Epithelial cell of esophagus (primary cell): ENCODE results near the gene MTREX.

Experiments used
- DNase-seq: peaks from one replicate; pipeline ENCODE4 v3.0.0; 2010; ENCODE audit warnings: low read depth
- H3K4me3 ChIP-seq: 2 replicates; pipeline ENCODE4 v1.5.1; 2011; ENCODE audit warnings: mild to moderate bottlenecking, low read length, control low read depth
- TF ChIP-seq, protein P1 (sequence below): IDR thresholded peaks from 2 replicates; pipeline ENCODE4 v1.5.1; 2011; ENCODE audit warnings: low read depth, mild to moderate bottlenecking, low read length, control low read depth, inconsistent platforms; ENCODE audit not compliant: insufficient read depth; ENCODE audit errors: missing control alignments

The MTREX gene

DNA sequence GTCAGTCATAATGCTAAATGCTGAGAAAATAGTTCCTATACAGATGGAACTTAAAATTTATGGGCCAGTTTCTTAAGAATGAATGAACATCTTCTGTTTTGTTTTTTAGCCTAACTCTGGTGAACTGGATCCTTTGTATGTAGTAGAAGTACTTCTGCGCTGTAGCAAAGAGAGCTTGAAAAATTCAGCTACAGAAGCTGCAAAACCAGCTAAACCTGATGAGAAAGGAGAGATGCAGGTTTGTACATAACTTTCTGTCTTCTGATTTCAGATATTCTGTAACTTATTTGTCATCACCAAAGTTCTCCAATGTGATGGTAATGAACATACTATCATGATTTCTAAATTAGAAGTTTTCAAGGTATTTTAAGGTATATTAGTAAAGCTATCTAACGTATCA is 80.1 kb downstream of the MTREX start:
- no peak overlapping the region for H3K4me3 ChIP-seq
- TF ChIP-seq, protein P1, sequence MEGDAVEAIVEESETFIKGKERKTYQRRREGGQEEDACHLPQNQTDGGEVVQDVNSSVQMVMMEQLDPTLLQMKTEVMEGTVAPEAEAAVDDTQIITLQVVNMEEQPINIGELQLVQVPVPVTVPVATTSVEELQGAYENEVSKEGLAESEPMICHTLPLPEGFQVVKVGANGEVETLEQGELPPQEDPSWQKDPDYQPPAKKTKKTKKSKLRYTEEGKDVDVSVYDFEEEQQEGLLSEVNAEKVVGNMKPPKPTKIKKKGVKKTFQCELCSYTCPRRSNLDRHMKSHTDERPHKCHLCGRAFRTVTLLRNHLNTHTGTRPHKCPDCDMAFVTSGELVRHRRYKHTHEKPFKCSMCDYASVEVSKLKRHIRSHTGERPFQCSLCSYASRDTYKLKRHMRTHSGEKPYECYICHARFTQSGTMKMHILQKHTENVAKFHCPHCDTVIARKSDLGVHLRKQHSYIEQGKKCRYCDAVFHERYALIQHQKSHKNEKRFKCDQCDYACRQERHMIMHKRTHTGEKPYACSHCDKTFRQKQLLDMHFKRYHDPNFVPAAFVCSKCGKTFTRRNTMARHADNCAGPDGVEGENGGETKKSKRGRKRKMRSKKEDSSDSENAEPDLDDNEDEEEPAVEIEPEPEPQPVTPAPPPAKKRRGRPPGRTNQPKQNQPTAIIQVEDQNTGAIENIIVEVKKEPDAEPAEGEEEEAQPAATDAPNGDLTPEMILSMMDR = no peak
- DNase-seq = peak; percentile 75

DNA sequence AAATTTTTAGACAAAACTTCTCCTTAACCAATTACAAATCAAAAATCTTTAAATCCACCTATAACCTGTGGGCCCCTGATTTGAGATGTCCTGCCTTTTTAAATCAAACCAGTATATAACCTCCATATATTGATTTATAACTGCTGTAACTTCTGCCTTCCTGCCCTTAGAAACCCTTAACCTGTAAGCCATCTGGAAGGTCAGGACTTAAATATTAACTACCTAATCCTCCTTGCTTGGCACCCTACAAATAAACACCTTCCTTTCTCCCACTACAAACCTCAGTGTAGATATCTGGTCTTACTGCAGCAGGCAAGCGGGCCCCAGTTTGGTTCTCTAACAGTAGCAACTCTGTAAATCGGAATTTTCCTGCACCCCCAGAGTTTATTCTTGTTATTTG is 83.9 kb downstream of the MTREX start:
- no peak overlapping the region for H3K4me3 ChIP-seq
- TF ChIP-seq, protein P1 = no peak
- no peak for DNase-seq

DNA sequence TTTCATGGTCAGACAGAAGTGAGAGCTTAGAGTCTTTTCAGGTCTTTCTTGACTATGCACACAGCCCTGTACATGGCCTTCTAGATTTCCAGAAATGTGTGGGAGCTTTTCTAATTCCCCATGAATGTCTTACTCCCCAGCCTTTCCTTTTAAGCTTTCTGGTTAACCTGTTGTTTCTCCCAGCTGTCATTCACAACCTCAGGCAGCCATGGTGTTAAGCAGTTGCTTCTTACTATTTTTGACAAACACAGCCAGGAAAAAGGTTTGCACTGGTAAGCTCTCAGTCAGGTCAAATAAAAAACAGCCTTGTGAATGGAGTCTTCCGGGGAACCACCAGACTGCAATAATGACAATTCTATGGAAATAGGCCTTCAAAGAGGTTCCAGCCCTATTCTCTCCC is 84.9 kb downstream of the MTREX start:
- TF ChIP-seq, protein P1 = no peak
- H3K4me3 ChIP-seq = no peak overlapping the region
- DNase-seq = no peak

DNA sequence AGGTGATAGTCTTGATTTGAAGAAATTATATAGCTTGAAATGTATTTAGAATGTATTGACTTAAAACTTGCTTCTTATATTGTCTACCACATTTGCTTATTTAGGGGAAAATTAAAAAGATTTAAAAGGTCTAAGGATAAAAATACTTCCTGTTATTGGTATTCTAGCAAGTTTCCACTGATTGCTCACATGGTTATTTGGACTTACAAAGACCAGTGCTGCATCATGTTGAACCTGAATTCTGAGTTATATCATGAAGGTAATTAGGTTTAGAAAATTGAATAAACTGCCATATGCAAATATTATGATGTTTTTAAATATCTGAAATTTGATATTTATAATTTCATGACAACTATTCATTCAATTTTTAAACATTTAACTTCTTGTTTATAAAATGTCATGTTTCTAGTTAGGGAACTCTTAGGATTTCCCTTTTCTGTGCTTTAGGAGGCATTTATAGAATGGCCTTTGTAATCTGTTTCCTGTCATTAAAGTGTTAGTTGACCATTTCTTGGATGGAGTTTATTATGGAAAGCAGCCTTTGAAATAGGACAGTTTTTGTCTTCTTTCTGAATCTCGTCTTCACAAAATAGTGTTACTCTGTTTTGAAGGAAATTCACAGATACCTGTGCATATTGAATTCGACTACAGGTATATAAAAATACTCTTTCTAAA is 85.8 kb downstream of the MTREX start:
- H3K4me3 ChIP-seq = no peak overlapping the region
- TF ChIP-seq, protein P1 = no peak
- no peak for DNase-seq

DNA sequence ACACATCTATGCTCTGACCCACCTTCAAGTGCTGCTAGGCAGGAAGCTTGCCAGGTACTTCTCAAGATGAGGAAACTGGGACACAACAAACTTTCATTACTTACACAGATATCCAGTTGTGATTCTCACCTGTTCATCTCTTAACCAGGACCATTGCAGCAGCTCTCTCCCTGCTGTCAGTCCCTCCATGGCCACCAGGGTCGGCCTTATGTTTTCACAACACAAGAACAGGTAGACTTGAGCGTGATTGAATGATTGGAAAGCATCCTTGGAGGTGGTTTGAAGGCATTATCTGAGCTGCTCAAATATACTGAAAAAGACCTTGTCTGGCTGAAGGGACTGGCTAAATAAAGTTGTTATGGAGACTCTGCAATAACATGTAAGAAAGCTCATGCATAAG is 94.4 kb downstream of the MTREX start:
- H3K4me3 ChIP-seq = no peak overlapping the region
- peak; percentile 20 for DNase-seq
- TF ChIP-seq, protein P1 = peak; percentile 40

DNA sequence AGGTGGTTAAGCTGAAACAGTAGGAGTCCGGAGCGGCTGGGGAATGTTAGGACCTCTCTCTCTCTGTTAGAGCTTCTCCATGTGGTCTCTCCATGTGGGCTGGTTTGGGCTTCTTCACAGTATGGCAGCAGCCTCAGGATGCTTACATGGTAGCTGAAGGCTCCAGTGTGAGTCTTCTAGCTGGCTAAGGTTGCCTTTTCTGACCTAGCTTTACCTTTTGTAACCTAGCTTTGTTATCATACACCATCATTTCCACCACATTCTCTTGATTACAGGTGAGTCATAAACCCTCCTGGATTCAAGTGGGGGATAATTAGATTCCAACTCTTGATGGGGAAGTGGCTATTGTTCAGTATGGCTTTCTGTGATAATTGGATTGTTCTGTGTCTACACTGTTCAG is 98.5 kb downstream of the MTREX start:
- TF ChIP-seq, protein P1 = no peak
- H3K4me3 ChIP-seq = no peak overlapping the region
- no peak for DNase-seq

DNA sequence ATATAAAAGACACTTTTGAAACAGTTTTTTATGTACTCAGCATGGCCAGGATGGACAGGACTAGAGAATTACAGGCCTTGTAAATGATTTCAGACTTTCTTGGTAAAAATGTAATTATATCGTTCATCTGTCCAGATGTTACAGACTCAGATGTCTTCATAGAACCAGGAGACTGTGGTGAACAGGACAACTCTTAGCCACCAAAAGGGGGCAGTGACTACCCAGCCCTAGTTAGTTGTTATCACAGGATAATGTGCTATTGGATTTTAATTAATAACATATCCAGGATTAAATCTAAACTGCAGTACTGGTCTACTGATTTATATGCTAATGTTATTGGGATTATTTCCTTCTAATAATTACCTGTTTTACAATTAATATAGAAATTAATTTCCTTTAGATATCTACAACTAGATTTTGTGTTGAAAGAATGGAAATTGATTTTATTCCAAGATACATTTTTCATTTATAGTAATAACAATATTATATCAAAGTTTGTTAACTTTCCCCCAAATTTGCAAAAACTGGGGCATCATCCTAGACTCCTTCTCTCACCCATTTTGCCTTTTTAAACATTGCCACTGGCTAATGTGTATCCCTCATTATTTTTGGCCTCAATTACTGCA is 99.4 kb downstream of the MTREX start:
- TF ChIP-seq, protein P1 = peak; percentile 80
- no peak overlapping the region for H3K4me3 ChIP-seq
- peak; percentile 60 for DNase-seq
